GM21390 (cell line): ENCODE measurements around the gene MTG1.

Experiments used
- ATAC-seq: cut with Tn5 transposase; IDR thresholded peaks from one replicate; pipeline ENCODE4 v1.9.1; 2021; ENCODE audit not compliant: unreplicated experiment

Gene MTG1, protein sequence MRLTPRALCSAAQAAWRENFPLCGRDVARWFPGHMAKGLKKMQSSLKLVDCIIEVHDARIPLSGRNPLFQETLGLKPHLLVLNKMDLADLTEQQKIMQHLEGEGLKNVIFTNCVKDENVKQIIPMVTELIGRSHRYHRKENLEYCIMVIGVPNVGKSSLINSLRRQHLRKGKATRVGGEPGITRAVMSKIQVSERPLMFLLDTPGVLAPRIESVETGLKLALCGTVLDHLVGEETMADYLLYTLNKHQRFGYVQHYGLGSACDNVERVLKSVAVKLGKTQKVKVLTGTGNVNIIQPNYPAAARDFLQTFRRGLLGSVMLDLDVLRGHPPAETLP

DNA sequence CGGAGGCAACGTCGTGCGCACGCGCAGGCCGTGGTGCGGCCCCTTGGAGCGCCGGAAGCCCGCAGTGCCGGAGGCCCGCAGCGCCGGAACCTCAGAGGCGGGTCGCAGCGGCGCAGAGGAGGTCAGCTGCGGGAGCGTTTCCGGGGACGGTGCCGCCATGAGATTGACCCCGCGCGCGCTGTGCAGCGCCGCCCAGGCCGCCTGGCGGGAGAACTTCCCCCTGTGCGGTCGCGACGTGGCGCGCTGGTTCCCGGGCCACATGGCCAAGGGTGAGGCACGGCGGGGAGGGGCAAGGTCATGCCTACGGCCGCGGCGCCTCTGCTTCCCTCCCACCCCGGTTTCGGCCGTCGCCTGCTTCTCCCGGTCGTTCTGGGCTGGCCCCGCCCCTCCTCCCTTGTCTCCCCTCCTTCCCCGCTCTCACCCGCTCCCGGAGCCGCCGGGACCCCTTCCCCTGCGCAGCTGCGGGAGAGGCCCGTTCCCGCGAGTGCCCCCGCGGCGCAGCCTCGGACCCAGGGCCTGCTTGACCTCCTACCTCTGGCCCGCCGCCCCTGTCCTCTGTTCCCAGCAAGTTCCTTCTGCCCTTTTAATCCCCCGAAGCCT lies at the start of gene MTG1:
TSS of gene MTG1 (plus strand) at position 94 of the 600 bp plus-strand sequence. CDS start at position 158, 64 bp downstream.
- ATAC-seq: peak; percentile 59

DNA sequence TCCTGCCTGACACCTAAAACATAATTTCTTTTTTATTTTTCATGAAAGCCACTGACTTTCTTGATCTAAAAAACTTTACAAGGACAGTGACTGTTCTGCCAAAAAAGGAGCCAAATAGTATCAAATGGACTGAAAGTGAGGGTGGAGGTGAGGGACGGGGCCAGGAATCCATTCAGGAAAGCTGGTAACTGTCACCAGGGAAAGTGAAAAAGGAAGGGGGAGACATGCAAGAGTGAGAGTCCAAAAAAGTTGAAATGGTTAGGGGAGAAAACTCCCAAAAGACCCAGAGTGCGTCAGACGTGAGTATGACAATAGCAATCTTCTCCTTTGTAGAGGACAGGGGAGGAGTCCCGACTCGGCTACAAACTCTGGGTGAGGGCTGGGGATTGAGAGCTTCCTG lies 49.7 kb upstream of the MTG1 start:
- ATAC-seq: no peak

DNA sequence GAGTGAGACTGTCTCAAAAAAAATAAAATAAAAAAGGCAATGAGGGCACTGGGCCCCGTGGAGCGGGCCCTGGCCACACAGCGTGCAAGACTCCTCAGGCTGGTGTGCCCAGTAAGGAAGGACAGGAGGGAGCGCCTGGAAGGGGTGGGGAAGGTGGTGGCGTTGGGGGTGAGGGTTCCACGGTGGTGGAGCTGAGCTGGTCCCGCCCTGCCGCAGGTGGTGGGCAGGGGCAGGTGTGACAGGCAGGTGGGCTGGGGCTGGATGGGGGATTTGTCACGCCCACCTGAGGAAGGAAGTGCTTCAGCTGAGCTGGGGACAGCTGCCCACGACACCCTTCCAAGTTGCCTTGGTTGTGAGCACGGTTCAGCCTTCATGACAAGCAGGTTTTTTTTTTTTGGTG lies 47.5 kb upstream of the MTG1 start:
- ATAC-seq: no peak

DNA sequence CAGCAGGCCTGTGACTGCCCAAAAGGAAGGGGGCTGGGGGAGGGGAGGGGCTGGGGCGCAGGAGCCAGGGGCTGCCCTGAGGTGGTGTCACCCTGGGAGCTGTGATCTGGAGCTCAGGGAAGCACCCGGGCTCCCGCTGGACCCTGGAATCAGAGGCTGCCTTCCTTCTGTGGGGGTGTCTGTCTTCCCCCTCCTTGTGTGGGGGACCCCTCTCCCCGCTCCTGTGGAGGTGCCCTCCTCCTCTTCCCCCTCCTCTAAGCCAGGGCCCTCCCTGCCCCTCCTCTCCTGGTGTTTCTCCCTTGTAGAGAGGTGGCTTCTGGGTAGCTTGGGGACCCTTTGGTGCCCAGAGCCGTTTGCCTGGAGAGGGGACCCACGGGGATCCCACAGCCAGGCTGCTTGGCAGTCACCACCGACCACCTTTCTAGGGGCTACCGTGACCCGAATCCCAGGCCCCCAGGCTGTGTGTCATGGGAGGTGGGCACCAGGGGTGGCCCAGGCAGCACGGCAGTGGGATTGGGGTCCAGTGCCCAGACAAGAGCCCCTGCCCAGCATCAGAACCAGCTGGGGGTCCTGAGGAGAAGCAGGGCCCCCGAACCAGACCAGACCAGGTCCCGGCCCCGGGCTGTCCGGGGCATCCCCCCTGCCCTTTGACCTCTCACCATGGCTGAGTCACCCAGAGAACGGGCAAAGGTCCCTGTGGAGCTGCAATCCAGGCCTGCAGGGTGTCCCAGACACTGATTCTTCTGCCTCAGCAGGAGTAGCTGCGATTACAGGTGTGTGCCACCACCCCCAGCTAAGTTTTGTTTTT lies 46.0 kb upstream of the MTG1 start:
- no peak for ATAC-seq

DNA sequence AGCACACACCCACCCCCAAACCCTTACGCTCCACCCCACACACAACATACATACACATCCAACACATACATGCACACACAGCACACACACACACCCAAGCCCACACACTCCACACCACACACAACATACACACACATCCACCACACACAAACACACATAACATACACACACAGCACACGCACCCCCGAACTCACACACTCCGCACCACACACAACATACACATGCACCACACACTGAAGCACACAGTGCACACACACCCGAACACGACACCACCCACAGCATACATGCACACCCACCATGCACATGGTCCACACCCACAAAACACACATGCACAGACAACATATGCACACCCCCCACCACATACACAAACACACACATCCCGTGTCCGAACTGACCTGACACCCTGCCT lies 44.8 kb upstream of the MTG1 start:
- no peak for ATAC-seq

DNA sequence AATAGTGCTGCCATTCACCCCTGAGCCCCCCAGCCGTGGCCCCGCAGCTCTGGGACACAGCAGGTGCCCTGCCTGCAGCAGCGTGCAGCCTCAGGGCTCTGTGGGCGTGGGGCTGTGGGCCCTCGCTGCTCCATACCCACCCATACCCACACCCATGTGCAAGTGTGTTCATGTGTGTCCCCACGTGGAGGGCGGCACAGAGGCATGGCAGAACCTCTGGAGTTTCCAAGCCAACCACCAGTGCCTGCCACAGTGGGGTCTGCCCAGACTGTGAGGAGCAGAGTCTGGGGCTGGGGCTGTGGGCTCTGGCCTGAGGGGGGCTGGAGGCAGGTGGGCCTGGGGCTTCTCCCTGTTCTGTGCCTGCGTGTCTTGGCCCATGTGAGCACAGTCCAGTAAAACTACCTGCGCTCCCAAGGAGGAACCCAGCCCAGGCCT lies 44.4 kb upstream of the MTG1 start:
- no peak for ATAC-seq

DNA sequence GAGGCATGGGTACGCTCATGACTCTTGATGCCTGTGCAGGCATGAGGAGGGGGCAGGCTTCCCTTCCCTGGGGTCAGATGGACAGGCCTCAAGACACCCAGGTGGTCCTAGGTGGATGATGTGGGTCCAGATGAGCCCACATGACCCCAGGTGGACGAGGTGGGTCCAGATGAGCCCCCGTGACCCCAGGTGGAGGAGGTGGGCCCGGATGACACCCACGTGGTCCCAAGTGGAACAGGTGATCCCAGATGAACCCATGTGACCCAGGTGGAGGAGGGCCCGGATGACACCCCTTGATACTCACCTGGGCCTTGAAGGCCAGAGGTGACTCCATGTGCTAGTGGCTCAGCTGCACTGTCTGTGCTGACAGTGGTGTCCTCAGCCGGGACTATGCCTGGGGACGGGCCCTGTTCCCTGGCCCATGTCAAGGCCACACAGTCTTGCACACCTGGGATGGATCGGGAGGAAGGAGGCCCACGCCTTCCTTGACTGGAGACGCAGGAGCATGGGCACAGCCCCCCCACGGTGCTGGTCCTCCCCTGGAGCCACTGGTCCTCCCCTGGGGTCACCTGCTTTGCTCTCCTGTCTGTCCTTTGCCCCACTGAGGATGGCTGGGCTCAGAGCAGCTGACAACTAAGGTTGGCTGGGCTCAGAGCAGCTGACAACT lies 43.5 kb upstream of the MTG1 start:
- ATAC-seq: no peak

DNA sequence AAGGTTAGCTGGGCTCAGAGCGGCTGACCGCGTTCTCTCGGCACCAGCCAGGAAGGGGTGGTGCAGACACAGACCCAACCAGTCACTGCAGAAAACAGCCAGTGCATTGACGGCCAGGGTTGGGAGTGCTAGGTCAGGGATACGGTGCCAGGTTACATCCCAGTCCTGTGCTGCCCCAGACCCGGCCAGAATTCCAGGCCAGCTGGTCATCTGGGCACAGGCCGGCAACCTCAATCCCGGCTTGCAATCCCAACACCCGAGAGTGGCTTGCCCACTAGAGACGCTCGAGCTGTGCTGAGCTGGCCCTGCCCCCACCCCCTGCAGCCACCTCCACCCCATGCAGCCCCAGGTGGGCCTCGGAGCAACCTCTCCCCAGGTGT lies 43.0 kb upstream of the MTG1 start:
- ATAC-seq: no peak

DNA sequence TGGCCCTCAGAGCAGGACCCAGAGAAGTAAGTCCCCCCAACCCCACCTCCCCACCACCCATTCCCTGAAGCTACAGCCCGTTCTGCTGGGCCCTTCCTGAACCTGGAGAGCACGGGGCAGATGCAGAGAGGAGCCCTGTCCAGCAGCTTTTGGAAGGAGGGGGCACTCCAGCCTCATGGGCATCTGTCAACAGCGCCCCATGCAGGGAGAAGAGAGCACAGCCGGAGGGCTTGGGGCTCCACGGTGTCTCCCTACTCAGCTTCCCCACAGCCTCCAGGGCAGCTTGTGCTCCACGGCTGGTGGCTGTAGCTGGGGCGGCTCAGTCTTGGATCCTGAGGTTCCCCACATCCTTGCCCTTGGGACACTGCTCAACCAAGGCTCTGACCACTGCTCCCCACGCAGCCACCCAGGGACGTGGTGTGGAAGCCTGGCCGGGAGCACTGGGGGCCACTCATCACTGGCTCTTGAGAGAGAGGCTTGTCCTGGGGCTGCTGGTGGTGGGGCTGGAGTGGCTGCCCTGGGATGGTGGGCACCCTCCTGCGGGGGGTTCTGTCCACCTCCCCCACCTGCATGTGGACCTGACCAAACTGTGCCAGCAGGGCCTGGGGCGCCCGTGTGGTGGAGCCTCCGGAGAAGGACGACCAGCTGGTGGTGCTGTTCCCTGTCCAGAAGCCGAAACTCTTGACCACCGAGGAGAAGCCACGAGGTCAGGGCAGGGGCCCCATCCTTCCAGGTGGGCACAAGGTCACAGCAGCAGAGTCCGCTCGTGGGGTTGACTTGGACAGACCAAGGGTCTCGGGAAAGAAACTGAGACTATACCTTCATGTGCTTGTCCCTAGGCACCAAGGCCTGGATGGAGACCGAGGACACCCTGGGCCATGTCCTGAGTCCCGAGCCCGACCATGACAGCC lies 42.3 kb upstream of the MTG1 start:
- ATAC-seq: no peak

DNA sequence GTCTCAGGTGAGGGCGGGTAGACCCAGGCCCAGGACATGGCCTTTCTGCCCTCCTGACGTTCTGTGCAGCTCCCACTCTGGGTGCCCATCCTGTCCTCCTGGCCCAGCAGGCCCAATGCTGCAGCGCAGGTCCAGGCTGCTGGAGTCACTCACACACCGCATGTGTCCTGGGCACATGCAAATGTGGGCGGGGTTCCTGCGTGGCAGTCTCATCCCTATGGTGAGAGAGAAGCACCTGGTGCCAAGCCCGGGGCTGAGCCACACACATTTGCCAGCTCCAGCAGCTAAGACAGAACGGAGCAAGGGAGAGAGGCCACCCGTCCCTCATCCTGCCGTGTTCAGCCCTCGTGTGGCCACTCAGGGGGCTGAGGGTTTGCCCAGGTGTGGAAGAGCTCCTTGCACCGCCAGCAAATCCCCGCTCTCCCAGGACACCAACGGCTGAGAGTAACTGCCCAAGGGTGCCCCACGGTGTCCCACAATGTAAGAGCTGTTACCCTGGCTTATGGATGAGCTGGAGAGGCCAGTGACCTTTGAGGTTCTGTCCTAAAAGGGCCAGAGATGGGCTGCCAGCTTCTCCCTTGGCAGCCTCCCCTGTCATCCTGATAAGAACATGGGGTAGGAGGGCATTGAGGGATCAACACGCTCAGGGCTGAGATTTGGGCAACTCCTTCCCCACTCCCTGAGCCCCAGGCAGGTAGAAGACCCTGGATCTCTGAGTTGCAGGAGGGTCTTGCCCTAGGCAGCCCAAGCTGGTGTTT lies 40.6 kb upstream of the MTG1 start:
- ATAC-seq: no peak

DNA sequence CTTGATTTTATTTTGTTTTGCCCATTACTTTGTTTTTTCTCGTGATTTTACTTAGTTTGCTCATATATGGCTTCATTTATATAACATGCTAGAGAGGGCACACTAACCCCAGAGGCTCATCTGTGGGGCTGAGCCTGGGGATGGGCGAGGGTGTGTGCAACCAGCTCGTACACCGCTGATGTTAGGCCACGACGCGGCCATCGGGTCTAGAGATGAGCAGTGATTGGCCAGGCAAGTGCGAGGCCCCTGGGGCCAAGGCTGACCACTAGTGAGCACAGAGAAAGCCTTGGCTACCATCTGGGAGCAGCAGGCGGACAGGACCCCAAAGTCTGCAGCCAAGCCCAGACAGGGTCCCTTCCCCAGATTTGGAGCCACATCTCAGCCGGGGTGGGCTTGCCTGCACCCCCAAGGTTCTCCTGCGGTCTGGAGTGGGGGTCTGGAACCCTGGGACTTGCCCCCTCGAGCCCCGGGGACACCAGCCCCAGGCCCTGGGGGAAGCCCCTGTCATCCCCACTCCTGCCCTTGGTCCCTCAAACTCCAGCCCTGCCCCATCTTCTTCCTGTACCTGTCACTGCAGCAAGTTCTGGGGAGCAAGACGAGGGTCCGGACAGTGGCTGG lies 39.9 kb upstream of the MTG1 start:
- no peak for ATAC-seq

DNA sequence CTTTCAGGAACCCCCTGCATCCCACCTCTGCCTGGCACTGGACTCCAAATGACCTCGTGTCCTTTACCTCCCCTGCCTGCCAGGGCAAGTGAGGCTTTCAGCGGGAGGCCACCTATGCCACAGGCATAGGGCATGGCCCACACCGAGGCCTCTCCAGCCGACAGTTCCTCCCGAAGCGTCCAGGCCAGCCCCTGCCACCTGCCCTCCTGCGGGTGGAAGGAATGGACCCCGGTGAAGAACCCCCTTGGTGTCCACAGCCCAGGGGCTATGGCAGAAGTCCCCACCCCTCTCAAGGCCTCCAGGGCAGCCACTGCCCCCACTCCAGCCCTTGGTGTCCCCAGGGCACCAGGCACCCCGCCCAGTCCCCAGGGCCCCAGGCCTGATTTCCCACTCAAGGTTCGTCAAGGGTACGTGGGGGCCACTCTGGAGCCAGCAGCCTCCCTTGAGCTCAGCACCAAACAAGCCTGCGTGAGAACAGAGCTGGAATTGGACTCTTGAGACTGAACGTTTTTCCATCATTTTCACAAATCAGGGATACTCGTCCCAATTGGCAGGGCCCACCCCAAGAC lies 39.2 kb upstream of the MTG1 start:
- ATAC-seq: no peak

DNA sequence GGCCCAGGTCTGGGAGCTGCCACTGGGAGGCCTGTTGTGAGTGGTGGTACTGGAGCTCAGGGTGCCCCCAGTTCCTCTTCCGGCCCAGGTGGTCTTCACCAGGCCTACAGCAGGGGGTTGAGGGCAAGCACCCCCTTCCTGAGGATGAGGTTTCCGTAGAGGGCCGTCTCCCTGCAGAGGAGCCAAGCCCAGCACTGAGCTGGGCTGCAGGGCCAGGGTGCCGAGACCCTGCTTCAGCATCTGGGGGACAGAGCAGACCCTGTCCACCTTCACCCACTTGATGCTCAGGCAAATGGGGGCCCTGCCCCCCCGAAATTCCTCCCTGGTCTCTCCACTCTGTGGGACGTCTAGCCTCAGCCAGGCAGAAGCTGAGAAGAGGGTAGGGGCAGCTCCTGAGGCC lies 38.7 kb upstream of the MTG1 start:
- no peak for ATAC-seq

DNA sequence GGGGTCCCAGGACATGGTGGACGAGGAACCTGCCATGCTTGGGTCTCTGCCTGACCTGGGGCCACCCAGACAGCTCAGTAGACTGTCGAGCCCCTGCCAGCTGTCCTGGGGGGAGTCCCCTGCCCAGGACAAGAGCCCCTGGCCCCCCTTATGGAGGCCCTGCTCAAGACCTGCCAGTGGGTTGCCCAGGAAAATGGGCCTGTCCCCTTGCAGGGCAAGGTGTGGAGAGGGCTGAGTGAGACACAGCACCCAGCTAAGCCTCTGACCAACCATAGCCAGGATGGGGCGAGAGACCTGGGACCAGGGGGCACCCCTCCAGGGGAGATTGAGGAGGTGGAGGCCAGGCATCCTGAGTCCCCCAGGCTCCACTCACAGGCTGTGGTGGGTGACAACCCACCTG lies 38.0 kb upstream of the MTG1 start:
- no peak for ATAC-seq

DNA sequence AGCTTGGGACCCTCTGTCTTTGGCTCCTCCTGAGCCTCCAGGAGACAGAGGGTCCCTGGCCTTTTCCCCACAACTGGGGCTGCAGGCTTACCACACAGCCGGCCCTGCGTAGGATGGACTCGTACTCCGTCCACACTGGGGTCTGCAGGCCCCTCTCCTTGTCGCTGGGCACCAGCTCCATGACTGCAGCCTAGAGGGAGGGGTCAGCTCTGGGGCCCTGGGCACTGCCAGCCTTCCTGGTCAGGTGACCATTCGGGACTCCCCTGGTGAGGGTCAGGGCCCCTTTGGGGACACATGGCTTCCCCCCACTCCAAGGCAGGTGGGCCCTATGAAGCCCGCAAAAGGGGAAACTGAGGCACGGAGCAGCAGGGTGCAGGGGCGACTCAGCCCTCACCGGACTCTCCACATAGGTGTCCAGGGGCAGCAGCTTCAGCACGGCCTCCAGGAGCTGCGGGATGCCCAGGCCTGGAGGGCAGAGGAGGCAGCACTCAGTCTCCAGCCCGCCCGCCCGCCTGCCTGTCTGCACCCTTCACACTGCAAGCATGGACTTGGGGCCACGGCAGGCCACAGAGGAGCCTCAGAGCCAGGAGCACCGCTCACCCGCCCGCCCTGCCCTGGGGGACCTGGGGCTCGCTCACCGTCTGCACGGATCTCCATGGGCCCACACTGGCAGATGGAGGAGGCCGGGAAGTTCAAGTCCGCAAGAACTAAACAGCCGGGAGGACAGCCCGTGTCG lies 37.2 kb upstream of the MTG1 start:
- ATAC-seq: no peak

DNA sequence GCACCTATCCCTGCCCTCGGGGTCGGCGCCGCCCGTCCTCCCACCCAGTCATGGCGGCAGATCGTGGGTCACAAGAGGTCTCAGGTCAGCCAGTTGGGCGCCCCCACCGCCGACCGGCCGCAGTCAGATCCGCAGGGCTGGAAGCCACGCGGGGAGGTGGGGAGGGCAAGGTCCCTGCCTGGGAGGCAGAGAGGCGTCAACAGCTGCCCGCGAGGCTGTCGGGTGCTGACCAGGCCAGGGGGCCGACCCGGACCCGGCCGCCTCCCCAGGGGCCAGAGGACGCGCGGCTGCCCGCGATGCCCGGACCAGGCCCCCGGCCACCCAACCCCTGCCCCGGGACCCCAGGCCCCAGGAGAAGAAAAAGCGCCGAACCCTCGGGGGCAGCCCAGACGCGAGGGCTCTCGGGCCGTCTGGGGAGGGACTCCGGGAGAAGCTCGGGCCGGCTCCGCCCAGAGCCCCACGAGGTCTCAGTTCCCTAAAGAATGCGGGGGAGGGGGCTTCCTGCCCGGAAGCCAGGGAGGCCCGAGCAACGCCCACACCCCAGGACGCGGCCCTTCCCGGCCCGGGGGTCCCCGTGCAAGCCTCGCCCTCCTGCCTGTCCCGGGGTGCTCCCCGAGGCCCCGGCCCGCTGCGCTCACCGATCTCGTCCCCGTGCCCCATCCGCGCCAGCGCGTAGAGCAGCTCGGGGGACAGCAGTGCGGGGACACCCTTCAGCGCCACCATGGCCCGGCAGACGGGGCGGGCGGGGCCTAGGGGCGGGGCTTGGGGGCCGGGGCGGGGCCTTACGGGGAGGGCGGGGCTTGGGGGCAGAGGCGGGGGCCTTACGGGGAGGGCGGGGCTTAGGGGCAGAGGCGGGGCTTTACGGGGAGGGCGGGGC lies 36.4 kb upstream of the MTG1 start, which contains the start of gene FUOM:
TSS of gene FUOM (minus strand) at position 735 of the 877 bp plus-strand sequence. CDS start at position 723, 12 bp downstream.
- peak; percentile 74 for ATAC-seq
